ENCODE data around the gene ABHD2. TPM values are rescaled to one million over a fixed set of nuclear protein-coding genes. Genes with fewer than 3 reads are reported as not detected.

ABHD2 gene
- total RNA-seq, 2 experiments from 2014 or later: 16.1 to 22.8 TPM

DNA sequence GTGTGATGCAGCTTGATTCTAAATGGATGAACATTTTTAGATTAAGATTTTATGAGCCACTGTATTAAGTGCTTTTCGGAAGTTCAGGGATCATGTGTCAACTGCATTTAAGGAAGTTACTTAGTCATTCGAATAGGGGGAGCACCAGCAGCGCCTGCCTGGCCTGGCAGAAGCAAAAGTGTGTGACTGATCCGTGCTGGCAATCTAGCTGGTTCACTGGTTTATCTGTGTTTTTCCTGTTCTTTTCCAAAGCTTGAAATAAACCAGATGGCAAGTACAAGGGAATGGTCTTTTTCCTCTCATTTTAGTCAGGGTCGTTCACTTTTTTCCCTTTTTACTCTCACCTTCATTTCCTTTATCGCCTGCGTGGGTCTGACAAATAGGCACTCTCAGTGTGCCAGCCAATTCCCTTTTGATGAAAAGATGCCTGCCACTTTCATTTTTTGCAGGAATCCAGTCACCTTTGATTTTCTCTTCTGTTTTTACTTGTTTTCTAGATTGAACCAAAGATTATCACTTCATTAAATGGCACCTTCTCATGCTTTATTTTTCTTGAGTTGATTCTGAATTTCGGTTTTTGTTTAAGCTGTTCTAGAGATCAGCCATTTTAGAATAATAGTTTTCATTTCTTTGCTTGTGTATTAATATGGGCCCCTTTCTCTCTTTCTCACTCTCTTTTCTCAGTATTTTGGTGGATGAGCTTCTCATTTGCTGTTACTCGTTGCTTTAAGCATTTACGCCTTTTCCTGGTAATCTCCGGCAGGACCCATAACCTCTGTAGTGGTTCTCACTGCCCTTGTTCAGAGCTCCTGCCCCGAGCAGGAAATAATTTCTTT lies 2.8 kb downstream of the ABHD2 start:
- Histone ChIP-seq H3K9me3 (ENCODE audit: low read length) (no peaks in the 10 kb centered on the region), H2AFZ (ENCODE audit: low read length) (no peak overlapping the region), H3K79me2 (ENCODE audit: insufficient read depth, low read depth, low read length) (no peaks in the 10 kb centered on the region), H3K4me2 (ENCODE audit: low read length) (peak overlapping the region; percentile 60), H3K27ac (ENCODE audit: low read depth, low read length, poor library complexity, severe bottlenecking) (no peak overlapping the region), H3K4me1 (ENCODE audit: insufficient read depth, low read length, poor library complexity, severe bottlenecking) (peaks cover 28% of the 10 kb centered on the region), H3K4me3 (ENCODE audit: low read depth, low read length, poor library complexity, severe bottlenecking) (peak overlapping the region; percentile 38), H3K9me2 (ENCODE audit: insufficient read depth, low read length) (no peaks in the 10 kb centered on the region), H4K20me1 (ENCODE audit: insufficient read depth, low read length) (no peaks in the 10 kb centered on the region), H3K36me3 (ENCODE audit: insufficient read depth, low read length) (no peaks in the 10 kb centered on the region)
- no peak for TF ChIP-seq EZH2phosphoT487 (IDR thresholded peaks at IDR 0.05; ENCODE audit: borderline replicate concordance, low read depth, low read length)
- TF ChIP-seq, protein P1, sequence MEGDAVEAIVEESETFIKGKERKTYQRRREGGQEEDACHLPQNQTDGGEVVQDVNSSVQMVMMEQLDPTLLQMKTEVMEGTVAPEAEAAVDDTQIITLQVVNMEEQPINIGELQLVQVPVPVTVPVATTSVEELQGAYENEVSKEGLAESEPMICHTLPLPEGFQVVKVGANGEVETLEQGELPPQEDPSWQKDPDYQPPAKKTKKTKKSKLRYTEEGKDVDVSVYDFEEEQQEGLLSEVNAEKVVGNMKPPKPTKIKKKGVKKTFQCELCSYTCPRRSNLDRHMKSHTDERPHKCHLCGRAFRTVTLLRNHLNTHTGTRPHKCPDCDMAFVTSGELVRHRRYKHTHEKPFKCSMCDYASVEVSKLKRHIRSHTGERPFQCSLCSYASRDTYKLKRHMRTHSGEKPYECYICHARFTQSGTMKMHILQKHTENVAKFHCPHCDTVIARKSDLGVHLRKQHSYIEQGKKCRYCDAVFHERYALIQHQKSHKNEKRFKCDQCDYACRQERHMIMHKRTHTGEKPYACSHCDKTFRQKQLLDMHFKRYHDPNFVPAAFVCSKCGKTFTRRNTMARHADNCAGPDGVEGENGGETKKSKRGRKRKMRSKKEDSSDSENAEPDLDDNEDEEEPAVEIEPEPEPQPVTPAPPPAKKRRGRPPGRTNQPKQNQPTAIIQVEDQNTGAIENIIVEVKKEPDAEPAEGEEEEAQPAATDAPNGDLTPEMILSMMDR (conservative IDR thresholded peaks at IDR 0.05; ENCODE audit: low read length): peak; percentile 28; the same call in 1 of the 2 replicates
- ChIA-PET CTCF (ENCODE audit: unreplicated experiment) (no interaction called here), POLR2A (interaction anchor here (0.5 to 0.7 kb wide), 3 partner anchors 10 to 253 kb away, joined by 3 read pairs; no protein-coding TSS in a partner anchor)
- intact Hi-C loops (cut with micrococcal nuclease; ENCODE audit: unreplicated experiment): no loop called here
- DNase-seq (ENCODE audit: low spot score): peak; percentile 30
- BruUV-seq (replicated peaks): TSS peak; percentile 48

DNA sequence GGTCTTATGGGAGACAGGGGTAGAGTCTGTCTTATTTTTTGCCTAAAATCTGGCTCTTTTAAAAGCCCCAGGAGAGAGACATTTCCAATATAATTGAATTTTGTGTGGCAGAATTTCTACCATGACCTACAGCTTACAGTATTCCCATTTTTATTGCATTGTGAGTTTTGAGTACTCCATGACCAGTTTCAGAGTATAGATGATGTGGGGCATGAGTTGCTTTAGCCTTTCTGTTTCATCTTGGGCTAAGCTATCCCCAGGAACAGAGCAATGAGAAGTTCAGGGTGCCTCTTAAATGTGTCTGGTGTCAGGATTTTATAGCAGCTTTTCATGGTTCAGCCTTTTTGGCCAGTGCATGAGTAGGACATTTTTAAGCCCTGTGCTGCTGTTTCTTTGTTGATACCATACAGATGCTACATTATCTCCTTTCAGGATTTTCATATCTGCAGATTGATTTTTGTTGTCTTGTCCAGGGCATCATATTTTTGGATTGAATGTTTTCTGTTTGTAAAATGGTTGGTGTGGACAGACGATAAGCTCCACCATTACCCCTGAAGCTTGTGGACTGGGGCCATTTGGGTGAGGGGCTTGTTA lies 3.5 kb downstream of the ABHD2 start:
- no peaks in the 10 kb centered on the region for H3K79me2 ChIP-seq (ENCODE audit: insufficient read depth, low read depth, low read length)
- no peak overlapping the region for H3K4me3 ChIP-seq (ENCODE audit: low read depth, low read length, poor library complexity, severe bottlenecking)

More for the DNA sequence above, 3.5 kb downstream of the ABHD2 start:
- intact Hi-C loops (cut with micrococcal nuclease; ENCODE audit: unreplicated experiment): no loop called here
- no peak for DNase-seq (ENCODE audit: low spot score)
- no peaks in the 10 kb centered on the region for H3K36me3 ChIP-seq (ENCODE audit: insufficient read depth, low read length)
- H3K4me1 ChIP-seq (ENCODE audit: insufficient read depth, low read length, poor library complexity, severe bottlenecking): peaks cover 28% of the 10 kb centered on the region
- H3K9me3 ChIP-seq (ENCODE audit: low read length): no peaks in the 10 kb centered on the region
- no TSS peak for BruUV-seq (replicated peaks)
- ChIA-PET CTCF (ENCODE audit: unreplicated experiment) (no interaction called here), POLR2A (interaction anchor here (0.7 kb wide), 1 partner anchor 19 kb away, joined by 3 read pairs; no protein-coding TSS in a partner anchor)
- no peak for TF ChIP-seq EZH2phosphoT487 (IDR thresholded peaks at IDR 0.05; ENCODE audit: borderline replicate concordance, low read depth, low read length)
- TF ChIP-seq, protein P1 (conservative IDR thresholded peaks at IDR 0.05; ENCODE audit: low read length): no peak
- H3K9me2 ChIP-seq (ENCODE audit: insufficient read depth, low read length): no peaks in the 10 kb centered on the region
- no peak overlapping the region for H3K27ac ChIP-seq (ENCODE audit: low read depth, low read length, poor library complexity, severe bottlenecking)
- no peak overlapping the region for H2AFZ ChIP-seq (ENCODE audit: low read length)
- H3K4me2 ChIP-seq (ENCODE audit: low read length): peak overlapping the region; percentile 60; the same call in 1 of the 2 replicates
- no peaks in the 10 kb centered on the region for H4K20me1 ChIP-seq (ENCODE audit: insufficient read depth, low read length)

Measured in OCI-LY7 (cell line).